Spleen (tissue), 11 donors: ENCODE measurements around the gene TGM3. TPM values are rescaled to one million over a fixed set of nuclear protein-coding genes. Genes with fewer than 3 reads are reported as not detected.

ENCODE experiments used
- DNase-seq: peaks from one replicate; pipeline ENCODE4 v3.0.0-alpha.2; 2020
- H3K27ac ChIP-seq, 8 donors: fragments of 200-600 bp; sonication (generic) in 7 of 8; 1 replicate in 4 of 8; 2 replicates in 4 of 8; pipeline versions ENCODE4 v1.5.0 to v1.8.0; 2016 to 2021; ENCODE audit warnings: inconsistent platforms in 4 of 8, mild to moderate bottlenecking in 4 of 8, moderate library complexity in 1 of 8
- H3K27me3 ChIP-seq, 7 donors: fragments of 200-600 bp; sonication (generic) in 6 of 7; replicated peaks in 1 of 7; 1 replicate in 4 of 7; 2 replicates in 3 of 7; pipeline versions ENCODE4 v1.5.0 to v1.8.0; 2016 to 2021; ENCODE audit warnings: inconsistent platforms in 3 of 7, mild to moderate bottlenecking in 1 of 7
- H3K36me3 ChIP-seq, 6 donors: fragments of 200-600 bp; sonication (generic) in 5 of 6; 1 replicate in 4 of 6; 2 replicates in 2 of 6; pipeline versions ENCODE4 v1.5.0 to v1.8.0; 2016 to 2021; ENCODE audit warnings: inconsistent platforms in 2 of 6
- H3K4me1 ChIP-seq, 6 donors: fragments of 200-600 bp; sonication (generic) in 5 of 6; 1 replicate in 3 of 6; 2 replicates in 3 of 6; pipeline versions ENCODE4 v1.5.0 to v1.8.0; 2016 to 2021; ENCODE audit warnings: inconsistent platforms in 3 of 6
- H3K4me3 ChIP-seq, 8 donors: fragments of 200-600 bp; sonication (generic) in 7 of 8; 1 replicate in 4 of 8; 2 replicates in 4 of 8; pipeline versions ENCODE4 v1.5.0 to v1.8.0; 2016 to 2021; ENCODE audit warnings: inconsistent platforms in 4 of 8, mild to moderate bottlenecking in 4 of 8, moderate library complexity in 2 of 8
- H3K9me3 ChIP-seq, 8 donors: fragments of 200-600 bp; sonication (generic) in 7 of 8; 1 replicate in 4 of 8; 2 replicates in 4 of 8; pipeline versions ENCODE4 v1.5.0 to v1.8.0; 2016 to 2021; ENCODE audit warnings: inconsistent platforms in 4 of 8
- CTCF ChIP-seq, 11 experiments: fragments of 200-600 bp in 7 of 11; fragments of 450-650 bp in 4 of 11; sonication (generic) in 4 of 11; IDR thresholded peaks in 8 of 11; conservative IDR thresholded peaks in 3 of 11; 1 replicate in 7 of 11; 2 replicates in 4 of 11; pipeline versions ENCODE4 v1.4.0 to v1.8.0; 2016 to 2021; ENCODE audit warnings: antibody characterized with exemption in 11 of 11, inconsistent platforms in 4 of 11, mild to moderate bottlenecking in 1 of 11
- POLR2A ChIP-seq, 3 donors: fragments of 450-650 bp; IDR thresholded peaks; one replicate each; pipeline ENCODE4 v1.5.1; 2017; ENCODE audit warnings: antibody characterized with exemption in 3 of 3, mild to moderate bottlenecking in 1 of 3
- POLR2AphosphoS5 ChIP-seq, 3 donors: sonication (generic); formaldehyde crosslinking; IDR thresholded peaks; one replicate each; pipeline ENCODE4 v1.5.1; 2017; ENCODE audit warnings: antibody characterized with exemption in 3 of 3
- WGBS, 5 donors: extraction: QIAGEN DNeasy Blood & Tissue Kit in 3 of 5; methylation state at CpG; one replicate each; pipeline versions ENCODE4 v1.1.5 to v1.1.7; 2013 to 2018; 5-methylcytosine and 5-hydroxymethylcytosine counted together
- intact Hi-C: fragments of 100-400 bp; cut with DNase I; formaldehyde crosslinking; loops from one replicate; pipeline ENCODE4 v1.15.0; 2023; ENCODE audit warnings: low total_unique reads
- polyA plus RNA-seq, 3 donors: library from polyadenylated mRNA; stranded (reverse); fragments of 200-250 nt; gene quantifications; one replicate each; pipeline ENCODE4 v1.2.1, GENCODE V29; 2013
- total RNA-seq, 7 donors: library from RNA; depleted of rRNA in 3 of 7; stranded (reverse); fragments of >200 nt in 3 of 7; fragmentation: NEBNext Ultra II Directional in 4 of 7; extraction: Animal tissue kit (Norgen Biotek cat#: 25700) in 4 of 7; gene quantifications; one replicate each; pipeline versions ENCODE4 v1.1.0 to v1.2.1, GENCODE V29; 2016 to 2021
- donor health status: healthy with polysubstance abuse.
- donor health status: DM: no; HTN: no; CAD: no; lungs with moderate emphysema.
- donor health status: DM: no; HTN: no; CAD: no.
- donor health status: Bipolar disorder and iron deficiency.
- donor health status: healthy.
- donor health status: DM: no; HTN: no; CAD: no.
- donor health status: DM: yes; HTN: yes; CAD: no.

TGM3 gene
- total and polyA plus RNA-seq, 10 donors, result 0.09 to 0.64 (median 0.43) TPM; not detected in 3

- H3K4me3 ChIP-seq, result no peak overlapping the region
- intact Hi-C loops, result no loop called here
- no peak for TF ChIP-seq CTCF (IDR thresholded peaks at IDR 0.05 in 8 of 11, conservative IDR thresholded peaks at IDR 0.05 in 3 of 11)
- no peak for TF ChIP-seq POLR2A (IDR thresholded peaks at IDR 0.05)
- TF ChIP-seq POLR2AphosphoS5 (IDR thresholded peaks at IDR 0.05), result no peak
- no peaks in the 10 kb centered on the region for H3K36me3 ChIP-seq
- no peaks in the 10 kb centered on the region for H3K4me1 ChIP-seq
- WGBS, 5 donors, result 90 to 98% (median 98%) methylated on average over 2 of the region's 2 CpGs
- peaks cover 0 to 32% (median 0%) of the 10 kb centered on the region in 7 donors for H3K27me3 ChIP-seq
- H3K9me3 ChIP-seq, result peaks cover 0 to 35% (median 22%) of the 10 kb centered on the region in 8 donors
- no peak for DNase-seq
- no peak overlapping the region for H3K27ac ChIP-seq
Observed at GRCh38 chr20:2365091-2365490, 69.3 kb downstream of the TGM3 start.

GRCh38 chr20:2365666-2366065, 69.9 kb downstream of the TGM3 start:
- DNase-seq, result no peak
- Histone ChIP-seq H3K27ac (no peak overlapping the region), H3K9me3 (peaks cover 0 to 29% (median 17%) of the 10 kb centered on the region in 8 donors), H3K36me3 (no peaks in the 10 kb centered on the region), H3K27me3 (peaks cover 0 to 38% (median 0%) of the 10 kb centered on the region in 7 donors), H3K4me3 (no peak overlapping the region), H3K4me1 (no peaks in the 10 kb centered on the region)
- WGBS, 5 donors, result 61 to 75% (median 74%) methylated on average over 3 of the region's 3 CpGs
- intact Hi-C loops, result no loop called here
- TF ChIP-seq POLR2A (IDR thresholded peaks at IDR 0.05) (no peak), CTCF (IDR thresholded peaks at IDR 0.05 in 8 of 11, conservative IDR thresholded peaks at IDR 0.05 in 3 of 11) (no peak), POLR2AphosphoS5 (IDR thresholded peaks at IDR 0.05) (no peak)

- no peak for TF ChIP-seq POLR2AphosphoS5 (IDR thresholded peaks at IDR 0.05)
- no peak for TF ChIP-seq CTCF (IDR thresholded peaks at IDR 0.05 in 8 of 11, conservative IDR thresholded peaks at IDR 0.05 in 3 of 11)
- TF ChIP-seq POLR2A (IDR thresholded peaks at IDR 0.05), result no peak
- no peaks in the 10 kb centered on the region for H3K4me1 ChIP-seq
- H3K27ac ChIP-seq, result no peak overlapping the region
- WGBS, 5 donors, result 45 to 64% (median 47%) methylated on average over 1 of the region's 1 CpG
- H3K9me3 ChIP-seq, result peaks cover 0 to 11% (median 0%) of the 10 kb centered on the region in 8 donors
- intact Hi-C loops, result no loop called here
- no peak for DNase-seq
- H3K36me3 ChIP-seq, result no peaks in the 10 kb centered on the region
- peaks cover 0 to 47% (median 0%) of the 10 kb centered on the region in 7 donors for H3K27me3 ChIP-seq
- no peak overlapping the region for H3K4me3 ChIP-seq
Observed at GRCh38 chr20:2368621-2369020, 72.8 kb downstream of the TGM3 start.

- no peak for DNase-seq
Observed at GRCh38 chr20:2373098-2373497, 77.3 kb downstream of the TGM3 start.

More at GRCh38 chr20:2373098-2373497, 77.3 kb downstream of the TGM3 start:
- Histone ChIP-seq H3K4me1 (no peaks in the 10 kb centered on the region), H3K36me3 (no peaks in the 10 kb centered on the region), H3K27ac (no peak overlapping the region), H3K4me3 (no peak overlapping the region), H3K27me3 (peaks cover 0 to 37% (median 0%) of the 10 kb centered on the region in 7 donors), H3K9me3 (peaks cover 0 to 11% (median 0%) of the 10 kb centered on the region in 8 donors)
- TF ChIP-seq POLR2A (IDR thresholded peaks at IDR 0.05) (no peak), CTCF (IDR thresholded peaks at IDR 0.05 in 8 of 11, conservative IDR thresholded peaks at IDR 0.05 in 3 of 11) (no peak), POLR2AphosphoS5 (IDR thresholded peaks at IDR 0.05) (no peak)
- intact Hi-C loops, result no loop called here
